Retinal pigment epithelial cell (primary cell): Measurements from ENCODE around the gene COX19.

Experiments used
- DNase-seq: peaks from one replicate; pipeline ENCODE4 v3.0.0-alpha.2; 2010; ENCODE audit warnings: low read depth
- H3K4me3 ChIP-seq: 2 replicates; pipeline ENCODE4 v1.5.1; 2011; ENCODE audit warnings: mild to moderate bottlenecking, low read length, control low read depth, moderate library complexity
- TF ChIP-seq, protein P1 (sequence below): conservative IDR thresholded peaks from 2 replicates; pipeline ENCODE4 v1.5.1; 2011; ENCODE audit warnings: low read depth, low read length, control low read depth, inconsistent platforms

Gene COX19

GRCh38 chr7:1014681-1015080, 39.3 kb upstream of the COX19 start:
- no peak overlapping the region for H3K4me3 ChIP-seq
- TF ChIP-seq, protein P1, sequence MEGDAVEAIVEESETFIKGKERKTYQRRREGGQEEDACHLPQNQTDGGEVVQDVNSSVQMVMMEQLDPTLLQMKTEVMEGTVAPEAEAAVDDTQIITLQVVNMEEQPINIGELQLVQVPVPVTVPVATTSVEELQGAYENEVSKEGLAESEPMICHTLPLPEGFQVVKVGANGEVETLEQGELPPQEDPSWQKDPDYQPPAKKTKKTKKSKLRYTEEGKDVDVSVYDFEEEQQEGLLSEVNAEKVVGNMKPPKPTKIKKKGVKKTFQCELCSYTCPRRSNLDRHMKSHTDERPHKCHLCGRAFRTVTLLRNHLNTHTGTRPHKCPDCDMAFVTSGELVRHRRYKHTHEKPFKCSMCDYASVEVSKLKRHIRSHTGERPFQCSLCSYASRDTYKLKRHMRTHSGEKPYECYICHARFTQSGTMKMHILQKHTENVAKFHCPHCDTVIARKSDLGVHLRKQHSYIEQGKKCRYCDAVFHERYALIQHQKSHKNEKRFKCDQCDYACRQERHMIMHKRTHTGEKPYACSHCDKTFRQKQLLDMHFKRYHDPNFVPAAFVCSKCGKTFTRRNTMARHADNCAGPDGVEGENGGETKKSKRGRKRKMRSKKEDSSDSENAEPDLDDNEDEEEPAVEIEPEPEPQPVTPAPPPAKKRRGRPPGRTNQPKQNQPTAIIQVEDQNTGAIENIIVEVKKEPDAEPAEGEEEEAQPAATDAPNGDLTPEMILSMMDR, result no peak
- DNase-seq, result no peak

DNA sequence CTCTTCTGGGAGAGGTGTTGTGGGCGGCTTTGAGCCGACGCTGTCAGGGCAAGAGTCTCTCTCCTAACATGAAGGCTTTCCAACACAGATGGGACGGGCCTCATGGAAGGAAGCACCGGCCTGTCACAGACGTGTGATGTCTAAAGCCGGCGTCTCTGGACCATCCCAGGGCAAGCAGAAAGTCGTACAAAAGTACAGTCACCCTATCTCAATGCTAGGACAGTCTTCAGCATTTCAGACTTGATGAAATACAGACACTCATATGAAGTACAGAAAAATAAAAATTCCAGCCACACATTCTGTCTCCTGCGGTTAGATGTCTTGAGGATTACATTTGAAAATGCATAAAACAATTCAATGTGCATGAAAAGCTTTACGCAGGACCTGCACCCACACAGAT, 38.2 kb upstream of the COX19 start:
- no peak for DNase-seq
- no peak overlapping the region for H3K4me3 ChIP-seq
- TF ChIP-seq, protein P1, result no peak

DNA sequence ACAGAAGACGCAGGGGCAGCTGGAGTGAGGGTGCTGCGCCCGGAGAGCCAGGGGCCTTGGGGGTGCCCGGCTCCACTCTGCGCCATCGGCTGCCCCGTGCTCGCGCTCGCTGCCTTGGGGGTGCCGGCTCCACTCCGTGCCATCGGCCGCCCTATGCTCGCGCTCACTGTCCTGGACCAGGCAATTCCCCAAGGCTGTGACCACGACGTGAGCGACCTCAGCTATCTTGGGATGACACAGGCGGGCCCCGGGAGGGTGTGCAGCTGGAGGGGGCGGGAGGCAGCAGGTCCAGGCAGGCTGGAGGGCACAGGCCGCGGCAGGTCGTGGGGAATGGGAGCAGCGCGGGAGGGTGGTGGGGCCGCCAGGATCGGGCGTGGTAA, 37.4 kb upstream of the COX19 start:
- no peak overlapping the region for H3K4me3 ChIP-seq
- no peak for DNase-seq
- TF ChIP-seq, protein P1, result no peak

- no peak for DNase-seq
- TF ChIP-seq, protein P1, result no peak
- no peak overlapping the region for H3K4me3 ChIP-seq
Measured at GRCh38 chr7:1012004-1012715, 36.8 kb upstream of the COX19 start.

DNA sequence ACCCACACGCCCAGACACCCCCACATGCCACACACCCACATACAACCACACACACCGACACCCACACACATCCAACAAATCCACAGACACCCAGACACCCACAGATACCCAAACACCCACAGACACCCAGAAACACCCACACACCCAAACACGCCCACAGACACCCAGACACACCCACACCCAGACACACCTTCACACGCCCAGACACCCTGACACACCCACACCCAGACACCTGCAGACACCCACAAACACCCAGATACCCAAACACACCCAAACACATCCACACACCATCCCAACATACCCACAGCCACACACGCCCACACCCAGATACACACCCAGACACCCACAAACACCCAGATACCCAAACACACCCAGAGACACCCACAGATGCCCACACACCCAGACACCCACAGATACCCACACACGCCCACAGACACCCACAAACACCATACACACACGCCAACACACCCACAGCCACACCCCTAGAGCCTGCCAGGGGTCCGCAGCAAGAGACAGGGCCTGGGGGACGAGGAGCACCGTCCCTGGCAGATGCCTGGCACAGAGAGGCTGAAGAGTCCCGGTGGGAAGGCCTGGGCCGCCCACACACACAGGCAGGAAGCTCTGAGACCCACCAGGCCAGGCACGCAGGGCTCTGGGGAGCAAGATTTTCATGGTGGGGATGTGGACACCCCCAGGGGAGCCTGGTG, 36.1 kb upstream of the COX19 start:
- DNase-seq, result no peak
- no peak overlapping the region for H3K4me3 ChIP-seq
- TF ChIP-seq, protein P1, result no peak

GRCh38 chr7:1010226-1010625, 34.9 kb upstream of the COX19 start:
- TF ChIP-seq, protein P1, result no peak
- no peak for DNase-seq
- no peak overlapping the region for H3K4me3 ChIP-seq

- TF ChIP-seq, protein P1, result no peak
- no peak overlapping the region for H3K4me3 ChIP-seq
- DNase-seq, result no peak
Measured at GRCh38 chr7:1009747-1010146, 34.4 kb upstream of the COX19 start.
